ENCODE results near the gene P2RX3. TPM values are rescaled to one million over a fixed set of nuclear protein-coding genes. Genes with fewer than 3 reads are reported as not detected.

The P2RX3 gene
- total and polyA plus RNA-seq, 2 of the 8 experiments (the other 6 are each of a cell fraction or from before 2014, with no cell fraction given), result 0.45 to 0.47 TPM

DNA sequence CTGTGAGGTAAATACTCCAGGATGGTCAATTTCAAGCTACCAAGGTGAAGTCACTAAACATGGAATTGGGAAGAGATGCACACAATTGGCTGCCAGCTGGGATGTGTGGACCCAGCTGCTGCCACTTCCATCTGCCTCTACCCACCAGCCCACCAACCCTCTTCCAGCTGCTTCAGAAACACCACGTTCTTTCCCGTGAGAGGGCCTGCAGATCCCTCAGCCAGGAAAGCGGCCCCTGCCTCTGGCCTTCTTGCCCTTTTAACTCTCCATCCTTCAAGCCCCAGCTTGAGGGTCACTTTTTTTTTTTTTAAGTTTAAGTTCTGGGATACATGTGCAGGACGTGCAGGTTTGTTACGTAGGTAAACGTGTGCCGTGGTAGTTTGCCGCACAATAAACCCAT lies 22.8 kb downstream of the P2RX3 start:
- no peak overlapping the region for H3K9ac ChIP-seq (replicated peaks in 1 of 4; ENCODE audit: extremely low read depth in 1 of 4, low read depth in 3 of 4, low read length in 3 of 4)
- no peaks in the 10 kb centered on the region for H3K79me1 ChIP-seq (ENCODE audit: low read depth, low read length)

More for the DNA sequence above, 22.8 kb downstream of the P2RX3 start:
- H3K18ac ChIP-seq (ENCODE audit: extremely low read depth, low read length), result no peak overlapping the region
- no peak overlapping the region for H2BK12ac ChIP-seq (ENCODE audit: low read depth, low read length)
- no peak overlapping the region for H3K14ac ChIP-seq (ENCODE audit: insufficient read length)
- FAIRE-seq (no peak), DNase-seq (ENCODE audit: low read depth in 1 of 2, low spot score in 2 of 2) (no peak)
- H3K23ac ChIP-seq (ENCODE audit: insufficient read length), result no peak overlapping the region
- no peak overlapping the region for H2BK5ac ChIP-seq (ENCODE audit: low read depth, low read length)
- H3K23me2 ChIP-seq (ENCODE audit: low read depth, low read length), result no peaks in the 10 kb centered on the region
- no peak overlapping the region for H4K91ac ChIP-seq (replicated peaks; ENCODE audit: insufficient read length, low read length)
- H4K8ac ChIP-seq (ENCODE audit: extremely low read depth, insufficient read depth, low read length), result no peak overlapping the region
- no peaks in the 10 kb centered on the region for H4K20me1 ChIP-seq (replicated peaks in 1 of 2; ENCODE audit: control insufficient read depth in 1 of 2, insufficient read depth in 2 of 2, low read length in 2 of 2)
- H3K4me2 ChIP-seq (ENCODE audit: insufficient read depth in 1 of 2, low read depth in 2 of 2, low read length in 2 of 2), result no peak overlapping the region
- H3K27me3 ChIP-seq (replicated peaks in 1 of 4; ENCODE audit: control insufficient read depth in 3 of 4, extremely low read depth in 1 of 4, insufficient read depth in 3 of 4, low read length in 3 of 4), result no peaks in the 10 kb centered on the region; a peak in 1 of 7 replicates
- no peak overlapping the region for H3K56ac ChIP-seq (replicated peaks; ENCODE audit: insufficient read length, low read depth, low read length)
- TF ChIP-seq EP300 (IDR thresholded peaks at IDR 0.05; ENCODE audit: borderline replicate concordance in 1 of 2, low read depth in 2 of 2, low read length in 2 of 2) (no peak), GTF2F1 (IDR thresholded peaks at IDR 0.05; ENCODE audit: borderline replicate concordance, low read depth, low read length) (no peak), JUN (IDR thresholded peaks at IDR 0.05; ENCODE audit: low read depth, low read length) (no peak), BACH1 (IDR thresholded peaks at IDR 0.05; ENCODE audit: low read length) (no peak), BCL11A (IDR thresholded peaks at IDR 0.05; ENCODE audit: low read depth in 2 of 2, low read length in 2 of 2) (no peak), SP2 (IDR thresholded peaks at IDR 0.05; ENCODE audit: low read length) (no peak), KDM1A (IDR thresholded peaks at IDR 0.05; ENCODE audit: borderline replicate concordance, low read length) (no peak)
- H2BK15ac ChIP-seq (ENCODE audit: low read length), result no peak overlapping the region
- H4K5ac ChIP-seq (ENCODE audit: insufficient read length, low read depth, low read length), result no peak overlapping the region
- ChIA-PET POLR2A (ENCODE audit: partially characterized antibody) (interaction anchor here (2.9 kb wide), 1 partner anchor 35 kb away, joined by 10 read pairs; the partner anchor contains the start of gene TNKS1BP1), CTCF (ENCODE audit: partially characterized antibody) (interaction anchor here (0.6 to 4.9 kb wide), 8 partner anchors 10 to 131 kb away, joined by 3 to 24 read pairs (median 4); no protein-coding TSS in a partner anchor)
- no peak overlapping the region for H3K4ac ChIP-seq (replicated peaks; ENCODE audit: insufficient read length, low read depth, low read length)
- 86% methylated on average over 8 of the region's 8 CpGs; no CpG with 5 or more reads in 1 of the 2 experiments for WGBS, 2 experiments (ENCODE audit: extremely low coverage in 1 of 2, insufficient coverage in 1 of 2, insufficient read length in 1 of 2, insufficient replicate concordance in 2 of 2, low coverage in 1 of 2, low lambda C conversion rate in 2 of 2, missing lambda C conversion rate in 1 of 2)
- no peaks in the 10 kb centered on the region for H3K79me2 ChIP-seq (ENCODE audit: control insufficient read depth in 1 of 2, insufficient read depth in 2 of 2, low read length in 2 of 2)
- H2BK20ac ChIP-seq (ENCODE audit: low read length), result no peak overlapping the region
- no peak overlapping the region for H2BK120ac ChIP-seq (replicated peaks; ENCODE audit: low read depth, low read length)
- H3K4me1 ChIP-seq (replicated peaks in 1 of 4; ENCODE audit: control insufficient read depth in 3 of 4, insufficient read depth in 4 of 4, low read length in 3 of 4), result peaks cover 7 to 19% (median 11%) of the 10 kb centered on the region in 4 experiments
- no peak overlapping the region for H2AFZ ChIP-seq (ENCODE audit: low read length)
- no peak overlapping the region for H3K27ac ChIP-seq (ENCODE audit: low read depth, low read length)
- no peak overlapping the region for H3K4me3 ChIP-seq (ENCODE audit: extremely low read depth in 1 of 4, insufficient read depth in 2 of 4, low read depth in 3 of 4, low read length in 4 of 4)
- H3K9me3 ChIP-seq (ENCODE audit: insufficient read depth in 2 of 2, low read depth in 1 of 2, low read length in 1 of 2), result no peaks in the 10 kb centered on the region
- no peak overlapping the region for H2AK5ac ChIP-seq (ENCODE audit: low read depth, low read length)
- no peaks in the 10 kb centered on the region for H3K36me3 ChIP-seq (ENCODE audit: control insufficient read depth in 2 of 4, insufficient read depth in 4 of 4, low read length in 3 of 4)

Measured in H1 (cell line).